HG02763 (cell line): Measurements from ENCODE around the gene DSCAM.
"Not testable (repeated sequence)": the region's sequence is repeated elsewhere in the genome, so short reads cannot be mapped to it uniquely, and the experiment has no call there.

Source experiments
- ATAC-seq: cut with Tn5 transposase; IDR thresholded peaks from one replicate; pipeline ENCODE4 v1.9.1; 2021; ENCODE audit warnings: mild to moderate bottlenecking, moderate library complexity; ENCODE audit not compliant: unreplicated experiment

The DSCAM gene

DNA sequence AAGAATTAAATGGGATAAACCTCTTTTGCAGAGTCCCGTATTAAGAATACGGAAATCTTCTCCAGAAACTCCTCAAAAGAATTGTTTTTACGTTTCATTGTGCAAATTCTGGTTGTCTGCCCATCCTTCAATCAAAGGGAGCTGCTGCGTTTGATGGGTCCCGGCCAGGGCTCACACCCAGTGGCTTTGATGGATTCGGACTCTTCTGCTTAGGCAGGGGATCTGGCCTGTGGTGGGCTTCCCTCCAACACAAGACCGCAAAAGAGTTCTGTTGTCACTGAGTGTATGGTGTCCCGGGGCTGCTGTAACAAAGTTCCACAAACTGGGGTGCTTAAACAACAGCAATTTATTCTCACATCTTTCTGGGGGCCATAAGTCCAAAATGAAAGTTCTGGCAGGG lies 577.7 kb downstream of the DSCAM start:
- no peak for ATAC-seq

DNA sequence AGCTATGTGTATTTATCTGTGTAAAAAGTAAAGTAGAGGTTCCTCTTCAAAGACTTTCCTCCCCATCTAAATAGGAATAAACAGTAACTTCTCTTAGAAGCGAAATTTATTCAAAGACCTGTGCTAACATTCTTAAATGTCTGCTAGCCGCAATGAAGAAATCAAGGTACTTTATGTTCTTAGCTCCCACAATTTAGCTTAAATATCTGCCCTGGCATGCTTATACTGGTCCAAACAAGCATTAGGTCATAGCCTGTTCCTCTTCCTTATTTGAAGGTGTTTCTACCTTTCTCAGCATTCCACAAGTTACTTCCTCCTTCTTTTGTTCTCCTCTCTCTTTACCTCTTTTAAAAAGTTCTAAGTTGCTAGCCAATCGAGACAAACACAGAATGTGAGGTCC lies 588.5 kb downstream of the DSCAM start:
- not testable (repeated sequence) for ATAC-seq

DNA sequence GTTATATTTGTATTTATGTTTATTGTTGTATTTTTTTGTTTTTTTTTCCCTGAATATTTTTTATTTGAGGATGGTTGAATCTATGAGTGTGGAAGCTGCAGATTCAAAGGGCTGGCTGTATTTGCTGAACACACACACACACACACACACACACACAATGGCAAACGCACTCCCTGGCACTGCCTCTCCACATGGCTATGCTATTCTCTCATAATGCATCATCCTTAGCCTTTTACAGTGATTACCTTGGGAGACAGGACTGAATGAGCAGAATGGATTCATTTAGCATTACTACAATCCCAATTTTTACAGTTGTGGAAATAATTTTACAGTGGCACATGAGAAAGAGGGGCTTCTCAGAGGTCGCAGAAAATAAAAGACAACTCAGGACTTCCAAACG lies 589.6 kb downstream of the DSCAM start:
- no peak for ATAC-seq

DNA sequence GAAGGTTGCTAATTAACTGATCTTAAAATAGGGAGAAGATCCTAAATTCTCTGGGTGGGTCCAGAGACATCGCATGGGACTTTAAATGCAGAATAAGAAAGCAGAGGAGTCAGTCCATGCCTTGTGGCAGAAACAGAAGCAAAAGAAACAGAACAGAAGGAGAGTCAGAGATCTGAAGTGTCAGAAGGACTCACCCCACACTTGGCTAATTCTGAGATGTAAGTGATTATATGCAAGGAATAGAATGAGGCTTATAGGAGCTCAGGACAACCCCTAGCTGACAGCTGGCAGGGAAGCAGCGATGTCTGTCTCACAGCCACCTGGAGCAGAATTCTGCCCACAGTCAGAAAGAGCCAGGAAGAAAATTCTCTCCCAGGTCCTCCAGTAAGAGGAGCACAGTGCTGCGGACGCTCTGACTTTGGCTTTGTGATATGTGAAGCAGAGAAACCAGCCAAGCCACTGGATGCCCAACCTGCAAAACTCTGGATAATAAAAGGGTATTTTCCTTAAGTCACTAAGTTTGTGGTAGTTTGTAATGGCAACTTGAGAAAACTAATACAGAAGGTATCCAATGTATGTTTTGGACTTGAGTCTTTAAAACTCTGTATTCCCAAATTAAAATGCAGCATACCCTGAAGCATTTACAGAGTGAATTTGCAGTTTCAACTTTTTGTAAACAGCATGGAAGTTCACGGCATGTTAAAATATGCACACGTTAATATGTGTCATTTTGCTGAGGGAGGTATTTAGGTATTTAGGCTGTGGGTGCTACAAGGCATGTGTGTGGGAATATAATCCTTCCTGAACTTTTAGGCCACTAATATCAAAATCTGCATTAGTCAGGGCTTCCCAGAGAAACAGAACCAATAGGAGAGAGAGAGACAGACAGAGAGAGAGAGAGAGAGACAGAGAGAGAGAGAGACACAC lies 591.2 kb downstream of the DSCAM start:
- ATAC-seq, result no peak

DNA sequence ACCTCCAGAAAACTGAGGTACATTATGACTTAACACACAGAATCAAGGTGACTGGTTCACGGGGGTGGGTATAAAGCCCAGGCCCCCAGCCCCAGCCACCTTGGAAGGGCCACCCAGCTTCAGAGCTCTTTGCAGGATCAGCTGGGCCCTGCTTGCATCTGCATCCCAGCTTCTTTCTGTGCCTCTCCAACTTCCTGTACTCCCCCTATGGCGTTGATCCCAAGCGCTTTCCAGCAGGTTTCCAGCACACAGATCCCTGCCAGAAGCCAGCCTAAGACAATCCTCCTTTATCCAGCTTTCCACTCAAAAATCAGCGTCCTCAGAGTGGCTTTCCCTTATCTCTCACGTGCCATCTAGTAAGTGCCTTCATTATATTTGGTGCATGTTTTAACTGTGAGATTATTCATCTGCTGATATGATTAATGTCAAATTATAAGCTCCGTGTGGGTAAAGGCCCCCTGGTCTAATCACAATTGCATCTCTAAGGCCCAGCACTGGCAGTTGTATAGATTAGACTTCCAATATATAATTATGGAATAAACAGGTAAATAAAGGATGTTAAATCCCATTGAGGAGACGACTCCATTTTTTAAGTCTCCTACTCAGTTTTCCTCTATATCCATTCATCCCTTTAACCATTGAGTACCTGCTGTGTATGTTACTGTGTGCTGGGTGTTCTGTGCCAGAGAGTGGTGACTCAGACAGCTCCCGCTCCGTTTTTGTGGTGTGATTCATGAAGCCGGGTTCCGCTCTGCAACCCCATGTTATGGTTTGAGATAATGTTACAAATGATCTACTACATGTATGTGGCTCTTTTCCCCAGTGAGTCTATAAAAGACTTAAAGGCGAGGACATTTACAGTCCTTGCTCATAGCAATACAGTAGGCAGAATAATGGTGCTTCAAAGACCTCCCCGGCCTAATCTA lies 592.2 kb downstream of the DSCAM start:
- ATAC-seq, result no peak

DNA sequence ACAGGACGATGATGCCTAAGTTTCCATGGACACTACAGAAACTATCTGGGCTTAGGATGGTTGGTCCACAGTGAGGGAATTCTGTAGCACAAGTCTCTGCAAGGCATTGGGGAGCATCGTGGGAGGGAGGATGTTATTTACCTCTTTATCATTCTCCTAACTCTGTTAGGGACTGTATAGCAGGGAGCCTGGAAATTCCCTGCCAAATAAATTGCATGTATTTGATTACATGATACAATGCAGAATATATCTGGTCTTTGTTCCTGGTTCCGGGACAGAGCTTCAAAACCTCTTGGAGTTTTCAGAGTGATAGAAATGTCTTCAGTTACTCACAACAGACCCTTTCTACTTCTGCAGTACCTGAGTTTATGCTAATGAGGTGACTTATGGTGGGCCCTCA lies 593.8 kb downstream of the DSCAM start:
- no peak for ATAC-seq

DNA sequence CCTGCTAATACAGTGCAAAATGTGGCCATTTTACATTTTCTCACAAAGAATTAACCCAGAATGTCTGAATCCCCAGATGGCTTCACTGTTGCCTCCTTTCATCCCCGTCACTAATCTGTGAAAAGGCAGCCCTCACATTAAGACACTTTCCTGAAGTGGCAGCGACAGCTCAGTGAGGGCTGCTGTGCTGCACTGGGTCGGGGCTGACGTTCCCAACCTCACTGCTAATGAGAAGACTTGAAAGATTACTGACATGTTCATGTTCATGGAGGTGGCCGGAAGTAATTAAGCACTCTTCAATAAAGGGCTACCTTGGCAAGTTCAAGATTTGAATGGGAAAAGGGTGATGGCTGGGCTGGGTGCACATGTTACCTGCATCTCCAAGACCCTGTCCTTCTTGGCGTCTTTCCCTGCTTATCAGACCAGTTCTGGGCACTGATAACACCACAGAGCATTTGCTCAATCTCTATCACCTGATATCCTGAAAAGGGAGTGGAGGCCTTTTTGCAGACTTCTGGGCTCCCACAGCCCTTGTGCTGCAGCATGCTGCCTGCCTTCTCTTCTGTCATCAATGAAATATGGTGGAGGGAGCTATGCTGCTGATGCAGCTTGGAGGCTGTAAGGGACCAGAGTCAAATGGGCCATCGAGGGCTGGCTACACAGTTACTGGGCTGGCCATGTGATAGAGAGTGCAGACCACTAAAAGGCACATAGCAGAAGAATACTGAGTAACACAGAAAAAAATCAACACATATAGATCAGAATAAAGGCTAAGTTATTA lies 596.3 kb downstream of the DSCAM start:
- no peak for ATAC-seq

DNA sequence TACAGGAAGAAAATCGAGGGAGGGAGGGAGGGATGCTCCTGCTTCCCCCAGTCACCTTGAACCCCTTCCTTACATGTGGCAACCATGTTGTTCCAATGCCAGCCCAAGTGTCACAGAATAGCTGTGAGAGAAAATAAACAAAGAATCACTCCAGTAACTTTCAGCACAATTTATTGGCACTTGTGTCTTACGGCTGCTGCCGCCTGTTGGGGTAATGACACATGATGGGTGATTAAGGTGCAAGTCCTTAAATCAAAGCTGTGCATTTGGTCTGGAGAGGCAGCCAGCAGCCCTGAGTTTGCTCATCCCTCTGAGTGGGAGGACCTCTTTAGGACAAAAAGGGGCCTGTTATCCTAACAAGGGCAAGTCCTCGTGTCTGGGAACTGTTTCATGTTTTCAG lies 602.0 kb downstream of the DSCAM start:
- no peak for ATAC-seq

DNA sequence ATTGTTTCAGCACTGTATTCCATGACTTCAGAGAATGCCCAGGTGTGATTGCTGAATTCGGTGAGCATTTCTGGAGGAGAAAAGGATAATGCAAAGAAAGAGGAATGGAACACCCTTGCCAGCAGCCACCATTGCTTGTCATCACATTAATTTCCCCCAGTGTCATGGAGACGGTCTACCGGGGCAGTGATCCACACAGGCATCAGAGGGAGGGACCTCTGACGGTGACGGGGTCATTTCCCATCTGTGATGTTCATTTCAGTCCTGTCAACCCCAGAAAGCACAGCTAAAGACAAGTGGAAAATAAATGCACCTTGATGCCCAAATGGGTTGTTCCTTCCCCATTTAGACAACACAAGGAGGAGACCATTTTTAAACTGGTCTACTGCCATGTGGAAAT lies 603.3 kb downstream of the DSCAM start:
- no peak for ATAC-seq

DNA sequence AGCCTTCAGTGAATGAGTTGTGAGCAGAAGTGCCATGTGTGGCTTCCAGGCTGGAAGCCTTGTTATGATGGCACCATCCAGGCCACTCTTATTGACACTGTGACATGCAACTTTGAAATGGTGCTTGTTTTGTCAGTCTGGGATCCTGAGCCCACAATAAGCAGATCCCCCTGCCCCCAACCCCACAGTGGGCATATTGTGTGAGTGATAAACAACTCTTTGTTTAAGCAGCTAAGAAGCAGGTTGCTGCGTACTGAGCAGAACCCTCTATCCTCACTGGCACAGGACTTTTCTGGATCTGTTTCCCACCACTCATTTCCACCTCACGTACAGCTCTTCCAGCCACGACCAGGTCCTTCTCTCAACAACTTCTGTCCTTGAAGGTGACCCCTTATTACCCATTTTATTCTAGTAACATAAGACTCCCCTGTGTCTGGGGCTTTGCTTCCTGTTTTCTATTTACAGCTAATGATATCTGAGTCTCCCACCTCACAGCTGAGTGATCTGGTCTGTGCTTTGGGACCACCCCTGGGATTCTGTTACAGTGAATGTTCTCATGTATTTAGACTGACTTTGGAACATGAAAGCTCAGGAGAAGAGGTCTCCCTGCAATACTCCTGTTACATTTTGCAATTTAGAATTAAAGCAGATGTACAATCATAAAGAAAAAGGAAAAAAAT lies 604.2 kb downstream of the DSCAM start:
- ATAC-seq, result no peak

DNA sequence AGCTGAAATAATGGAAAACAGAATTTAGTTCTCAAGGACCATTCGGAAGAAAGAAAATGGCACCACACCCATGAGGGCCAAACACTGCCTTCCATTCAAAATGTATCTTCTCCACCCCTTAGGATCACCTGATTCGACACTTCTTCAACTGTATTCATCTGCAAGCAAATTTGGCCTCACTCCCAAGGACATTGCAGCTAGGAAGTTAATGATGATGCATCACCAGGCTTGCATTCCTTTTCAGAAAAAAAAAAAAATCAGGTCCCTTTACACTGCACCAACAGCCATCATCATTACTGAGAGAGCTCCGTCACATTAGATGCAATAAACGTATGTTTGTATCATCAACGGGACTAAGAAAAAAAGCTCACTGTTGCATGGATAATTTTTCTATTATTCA lies 611.4 kb downstream of the DSCAM start:
- no peak for ATAC-seq

DNA sequence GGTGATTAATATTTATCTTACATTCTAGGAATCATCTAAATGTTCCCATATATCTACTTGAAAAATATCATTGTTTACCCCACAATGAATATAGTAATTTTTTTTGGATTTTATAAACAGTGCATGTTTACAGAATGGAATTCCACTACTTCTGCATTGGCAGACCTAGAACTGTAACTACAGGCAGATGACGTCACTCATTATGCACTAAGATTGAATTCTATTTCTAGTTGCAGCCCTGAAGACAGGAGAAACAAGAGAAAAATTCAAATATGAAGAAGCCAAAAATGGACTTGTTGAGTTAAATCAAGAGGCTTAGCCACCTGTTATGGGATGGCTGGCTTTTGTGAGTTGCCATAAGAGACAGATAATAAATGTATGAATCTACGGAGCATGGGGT lies 615.0 kb downstream of the DSCAM start:
- no peak for ATAC-seq

DNA sequence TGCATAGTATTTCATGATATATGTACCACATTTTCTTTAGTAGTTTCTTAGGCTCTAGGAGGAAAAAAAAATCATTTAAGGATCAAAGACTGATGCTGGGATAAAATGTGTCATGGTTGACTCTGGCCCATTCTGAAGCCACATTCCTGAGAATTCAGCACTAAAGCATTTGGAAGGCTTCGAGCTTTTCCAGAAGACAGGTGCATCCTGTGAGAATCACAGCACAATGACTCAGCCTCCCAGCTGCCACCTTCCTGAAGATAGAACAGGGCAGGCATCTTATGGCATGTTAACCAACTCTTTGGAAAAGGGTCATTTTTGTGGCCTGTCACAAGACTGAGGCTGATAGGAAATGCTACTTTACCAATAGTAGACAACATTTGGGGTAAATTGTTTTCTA lies 619.9 kb downstream of the DSCAM start:
- no peak for ATAC-seq

DNA sequence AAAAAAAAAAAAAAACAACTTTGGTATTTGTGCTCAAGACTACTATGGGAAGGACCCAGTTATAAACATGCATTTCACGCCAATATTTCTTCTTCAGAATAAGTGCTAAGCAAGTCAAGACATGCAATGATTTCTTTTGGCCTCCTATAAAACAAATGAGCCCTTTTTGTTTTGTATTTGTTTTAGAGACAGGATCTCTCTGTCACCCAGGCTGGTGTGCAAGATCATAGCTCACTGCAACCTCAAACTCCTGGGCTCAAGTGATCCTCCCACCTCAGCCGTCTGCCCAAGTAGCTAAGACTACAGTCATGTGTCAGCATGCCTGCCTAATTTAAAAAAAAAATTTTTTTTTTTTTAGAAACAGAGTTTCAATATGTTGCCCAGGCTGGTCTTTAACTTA lies 631.0 kb downstream of the DSCAM start:
- no peak for ATAC-seq

DNA sequence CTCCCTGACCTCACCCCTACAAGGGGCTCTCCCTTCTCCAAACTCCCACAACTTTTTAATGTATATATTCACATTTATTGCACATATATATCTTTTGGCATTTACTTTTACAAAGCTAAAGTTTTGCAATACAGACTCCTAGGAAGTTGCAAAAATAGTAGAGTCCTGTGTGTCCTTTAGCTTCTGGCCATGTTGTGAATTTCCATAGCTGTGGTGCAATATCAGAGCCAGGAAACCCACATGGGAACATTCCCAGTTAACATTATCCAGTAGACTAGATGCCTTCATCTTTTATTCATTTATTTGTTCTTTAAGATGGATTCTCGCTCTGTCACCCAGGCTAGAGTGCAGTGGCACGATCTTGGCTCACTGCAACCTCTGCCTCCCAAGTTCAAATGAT lies 636.7 kb downstream of the DSCAM start:
- ATAC-seq, result no peak

DNA sequence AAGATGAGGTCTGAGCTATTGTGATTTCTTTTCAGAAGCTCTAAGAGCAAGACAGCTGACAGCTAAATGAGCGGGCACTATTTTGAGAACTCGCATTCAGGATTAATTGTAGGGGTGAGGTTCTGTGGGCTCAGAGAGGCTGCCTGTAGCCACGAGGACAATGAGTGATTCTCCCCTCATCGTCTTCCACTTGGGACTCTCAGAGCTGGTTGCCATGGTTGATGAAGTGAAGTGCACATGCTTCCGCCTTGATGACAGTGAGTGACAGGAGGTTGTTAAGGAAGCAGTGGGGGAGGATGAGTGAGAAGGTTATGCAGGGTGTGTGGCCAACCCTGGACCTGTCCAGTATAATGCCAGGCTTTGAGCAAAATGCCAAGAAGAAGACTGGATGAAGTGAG lies 638.0 kb downstream of the DSCAM start:
- ATAC-seq, result no peak

DNA sequence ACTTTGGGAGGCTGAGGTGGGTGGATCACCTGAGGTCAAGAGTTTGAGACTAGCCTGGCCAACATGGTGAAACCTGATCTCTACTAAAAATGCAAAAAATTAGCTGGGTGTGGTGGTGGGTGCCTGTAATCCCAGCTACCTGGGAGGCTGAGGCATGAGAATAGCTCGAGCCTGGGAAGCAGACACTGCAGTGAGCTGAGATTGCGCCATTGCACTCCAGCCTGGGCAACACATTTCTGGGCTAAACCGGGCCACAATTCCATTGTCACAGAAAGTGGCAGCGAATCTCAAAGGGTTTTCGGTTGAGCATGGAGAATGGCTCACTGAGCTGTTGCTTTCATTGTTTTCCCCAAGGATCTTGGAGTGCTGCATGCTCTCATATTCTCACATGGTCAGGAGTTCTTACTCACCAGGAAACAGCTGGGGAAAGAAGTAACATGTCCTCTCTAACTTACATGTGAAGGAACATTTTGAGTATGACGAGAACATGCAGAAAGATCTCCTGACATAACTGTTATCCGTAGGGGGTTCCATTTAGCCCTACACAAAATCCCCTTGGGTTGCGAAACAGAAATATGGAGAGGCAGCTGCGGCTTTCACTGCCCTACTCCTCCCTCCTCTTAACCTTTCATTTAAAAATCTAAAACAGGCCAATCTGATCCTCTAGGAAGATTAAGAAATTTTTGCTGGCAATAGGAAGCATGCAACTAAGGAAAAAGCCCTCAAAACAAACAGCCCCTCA lies 638.6 kb downstream of the DSCAM start:
- no peak for ATAC-seq

DNA sequence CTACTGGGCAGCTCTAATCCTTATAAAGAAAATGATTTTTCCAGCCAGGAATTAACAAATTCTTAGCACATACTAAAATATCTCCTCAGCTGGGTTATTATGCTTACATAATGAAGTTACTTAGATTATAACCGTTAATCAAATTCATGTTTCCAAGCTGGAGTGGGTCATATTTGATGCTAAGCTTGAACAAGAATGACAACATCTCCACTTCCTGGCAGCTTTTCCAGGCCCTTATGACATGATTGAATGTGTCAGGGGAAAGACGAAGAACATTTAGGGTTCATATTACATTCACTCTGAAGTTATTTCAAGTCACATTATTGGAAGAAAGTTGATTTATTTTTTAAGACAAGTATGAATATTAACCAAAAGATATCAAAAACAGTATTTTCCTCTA lies 646.0 kb downstream of the DSCAM start:
- ATAC-seq, result no peak

DNA sequence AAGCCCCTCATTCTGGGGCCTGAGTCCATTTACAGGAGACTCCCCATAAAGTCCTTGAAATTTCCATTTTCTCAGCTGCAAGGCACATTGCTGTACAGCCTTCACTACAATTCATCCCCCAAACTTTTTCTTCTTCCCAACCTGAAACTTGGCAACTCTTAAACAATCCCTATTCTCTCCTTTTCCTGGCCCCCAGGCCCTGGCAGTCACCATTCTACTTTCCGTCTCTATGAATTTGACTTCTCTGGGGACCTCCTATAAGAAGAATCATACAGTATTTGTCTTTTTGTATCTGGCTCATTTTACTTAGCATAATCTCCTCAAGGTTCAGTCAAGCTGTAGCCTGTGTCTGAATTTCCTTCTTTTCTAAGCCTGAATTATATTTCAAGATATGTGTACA lies 646.8 kb downstream of the DSCAM start:
- ATAC-seq, result no peak
